ENCODE data around the gene GRID1.

GRID1 gene

DNA sequence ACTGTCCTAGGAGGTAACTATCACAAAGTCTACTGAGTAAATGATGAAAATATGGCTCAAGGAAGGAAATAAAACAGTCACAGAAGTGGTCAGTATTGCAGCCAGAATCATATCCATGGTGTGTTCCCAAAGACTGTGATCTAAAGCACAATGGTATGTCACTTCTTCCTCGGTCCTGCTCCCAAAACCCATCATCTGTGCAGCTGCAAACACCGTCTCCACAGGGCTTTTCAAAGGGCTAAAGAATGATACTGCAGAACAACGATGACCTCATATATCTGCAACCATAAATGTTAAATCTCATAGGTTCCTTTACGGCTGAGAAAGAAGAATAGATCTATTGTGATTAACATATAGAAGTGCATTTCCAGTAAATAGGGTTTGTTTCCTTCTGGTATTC, 465.0 kb downstream of the GRID1 start:
- TF ChIP-seq, protein P1, sequence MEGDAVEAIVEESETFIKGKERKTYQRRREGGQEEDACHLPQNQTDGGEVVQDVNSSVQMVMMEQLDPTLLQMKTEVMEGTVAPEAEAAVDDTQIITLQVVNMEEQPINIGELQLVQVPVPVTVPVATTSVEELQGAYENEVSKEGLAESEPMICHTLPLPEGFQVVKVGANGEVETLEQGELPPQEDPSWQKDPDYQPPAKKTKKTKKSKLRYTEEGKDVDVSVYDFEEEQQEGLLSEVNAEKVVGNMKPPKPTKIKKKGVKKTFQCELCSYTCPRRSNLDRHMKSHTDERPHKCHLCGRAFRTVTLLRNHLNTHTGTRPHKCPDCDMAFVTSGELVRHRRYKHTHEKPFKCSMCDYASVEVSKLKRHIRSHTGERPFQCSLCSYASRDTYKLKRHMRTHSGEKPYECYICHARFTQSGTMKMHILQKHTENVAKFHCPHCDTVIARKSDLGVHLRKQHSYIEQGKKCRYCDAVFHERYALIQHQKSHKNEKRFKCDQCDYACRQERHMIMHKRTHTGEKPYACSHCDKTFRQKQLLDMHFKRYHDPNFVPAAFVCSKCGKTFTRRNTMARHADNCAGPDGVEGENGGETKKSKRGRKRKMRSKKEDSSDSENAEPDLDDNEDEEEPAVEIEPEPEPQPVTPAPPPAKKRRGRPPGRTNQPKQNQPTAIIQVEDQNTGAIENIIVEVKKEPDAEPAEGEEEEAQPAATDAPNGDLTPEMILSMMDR (conservative IDR thresholded peaks at IDR 0.05): no peak
- no peak overlapping the region for H3K27ac ChIP-seq

DNA sequence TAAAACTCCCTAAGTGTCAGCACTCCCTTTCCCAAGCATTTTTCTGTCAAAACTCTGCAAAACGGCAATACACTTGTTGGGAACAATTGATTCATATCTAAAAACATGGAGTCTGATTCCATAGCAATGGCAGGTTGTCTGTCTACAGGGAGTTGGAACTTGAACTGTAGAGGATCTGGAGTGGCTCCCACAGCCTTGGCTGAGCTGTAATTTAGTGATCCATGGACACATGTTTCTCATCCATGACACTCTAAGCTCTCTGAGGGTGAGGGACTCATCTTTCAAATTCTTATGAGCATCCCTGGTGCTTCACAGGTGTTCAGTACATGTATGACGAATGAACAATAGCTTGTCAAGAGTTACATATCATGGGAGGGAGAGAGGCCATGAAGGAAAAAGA, 466.1 kb downstream of the GRID1 start:
- TF ChIP-seq, protein P1 (conservative IDR thresholded peaks at IDR 0.05): no peak
- no peak overlapping the region for H3K27ac ChIP-seq

DNA sequence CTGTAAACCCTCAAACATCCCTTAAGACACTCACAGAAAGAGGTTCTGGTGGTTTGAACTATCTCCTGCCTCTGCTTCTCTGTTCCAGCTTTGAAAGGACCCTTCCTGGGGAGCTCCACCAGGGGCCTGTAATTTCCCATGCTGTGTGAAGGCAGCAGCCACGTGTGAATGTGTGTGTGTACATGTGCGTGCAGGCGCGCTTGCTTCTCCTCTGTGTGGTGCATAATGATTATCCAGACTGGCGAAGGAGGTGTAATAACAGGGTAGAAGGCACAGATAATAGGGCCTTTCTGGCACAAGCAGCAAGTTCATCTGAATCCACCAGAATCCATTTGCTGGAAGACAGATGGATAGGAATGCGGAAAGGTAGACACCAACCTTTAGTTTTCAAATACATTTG, 466.5 kb downstream of the GRID1 start:
- TF ChIP-seq, protein P1 (conservative IDR thresholded peaks at IDR 0.05): no peak
- H3K27ac ChIP-seq: no peak overlapping the region

DNA sequence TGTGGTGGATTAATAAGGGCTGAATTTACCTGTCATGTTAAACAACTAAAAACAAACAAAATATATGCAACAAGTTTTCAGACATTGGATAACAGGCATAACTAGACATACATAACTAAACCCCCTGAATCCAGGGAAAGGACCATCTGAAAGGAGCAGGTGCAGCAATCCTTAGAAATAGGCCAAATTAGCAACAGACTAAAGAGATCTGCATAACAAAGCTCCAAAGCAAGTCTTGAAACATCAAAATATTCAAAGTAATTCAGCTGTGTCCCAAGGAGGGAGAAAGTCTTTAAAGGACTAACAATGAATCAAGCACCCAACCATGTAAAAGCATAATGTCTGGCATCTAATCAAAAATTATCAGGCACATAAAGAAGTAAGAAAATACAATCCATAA, 475.1 kb downstream of the GRID1 start:
- TF ChIP-seq, protein P1 (conservative IDR thresholded peaks at IDR 0.05): no peak
- no peak overlapping the region for H3K27ac ChIP-seq

DNA sequence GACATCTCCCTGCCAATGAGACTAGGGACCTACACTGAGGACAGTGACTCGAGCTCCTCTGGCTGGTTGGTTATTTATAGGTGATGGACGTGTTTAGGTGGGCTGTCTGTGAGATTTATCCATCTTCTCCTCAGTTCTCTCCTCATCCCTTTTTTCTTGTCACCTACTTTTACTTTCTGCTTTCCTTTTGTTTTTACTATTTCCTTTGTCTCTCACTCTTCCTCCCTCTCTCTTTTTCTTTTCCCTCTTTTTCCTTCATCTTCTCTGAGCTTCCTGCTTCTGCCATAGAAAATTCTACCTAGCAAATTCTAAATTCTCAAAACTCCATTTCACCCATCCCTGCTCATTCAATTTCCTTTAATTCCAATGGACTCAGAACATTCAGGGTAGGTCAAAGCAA, 478.0 kb downstream of the GRID1 start:
- TF ChIP-seq, protein P1 (conservative IDR thresholded peaks at IDR 0.05): no peak
- H3K27ac ChIP-seq: no peak overlapping the region

DNA sequence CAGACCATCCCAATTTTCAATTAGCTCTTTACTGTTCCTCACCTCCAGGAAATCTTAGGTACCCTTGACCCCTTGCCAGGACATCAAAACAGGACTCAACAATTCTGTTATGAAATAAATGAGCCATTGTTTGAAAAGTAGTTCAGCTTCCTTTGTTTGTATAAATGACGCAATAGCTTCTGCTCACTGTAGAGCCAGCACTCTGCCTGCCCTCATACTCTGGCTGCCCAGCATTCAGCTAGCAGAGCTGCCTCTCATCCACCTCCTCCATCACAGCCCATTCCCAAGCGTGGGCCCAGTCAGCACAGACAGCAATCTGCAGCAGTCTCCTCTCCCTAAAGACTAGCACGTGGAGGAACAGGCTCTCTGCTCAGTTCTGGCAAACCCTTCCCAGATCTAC, 478.6 kb downstream of the GRID1 start:
- H3K27ac ChIP-seq: no peak overlapping the region
- TF ChIP-seq, protein P1 (conservative IDR thresholded peaks at IDR 0.05): no peak

DNA sequence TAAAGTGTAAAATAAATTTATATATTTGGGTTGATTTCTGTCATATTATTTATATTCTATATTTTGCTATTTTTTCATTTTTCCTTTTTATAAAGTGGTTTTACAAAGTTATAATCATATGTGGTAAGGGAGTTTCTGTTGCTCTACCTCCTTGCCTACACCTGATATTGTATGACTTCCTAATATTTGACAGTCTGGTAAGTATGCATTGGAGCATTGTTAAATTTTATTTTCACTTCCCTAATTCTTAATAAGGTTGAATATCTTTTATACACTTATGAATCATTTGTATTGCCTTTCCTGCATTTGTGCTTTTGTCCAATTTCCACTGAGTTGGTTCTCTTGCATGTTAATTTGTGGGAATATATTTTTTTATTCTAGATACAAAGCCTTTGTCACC, 492.4 kb downstream of the GRID1 start:
- no peak overlapping the region for H3K27ac ChIP-seq
- TF ChIP-seq, protein P1 (conservative IDR thresholded peaks at IDR 0.05): no peak

DNA sequence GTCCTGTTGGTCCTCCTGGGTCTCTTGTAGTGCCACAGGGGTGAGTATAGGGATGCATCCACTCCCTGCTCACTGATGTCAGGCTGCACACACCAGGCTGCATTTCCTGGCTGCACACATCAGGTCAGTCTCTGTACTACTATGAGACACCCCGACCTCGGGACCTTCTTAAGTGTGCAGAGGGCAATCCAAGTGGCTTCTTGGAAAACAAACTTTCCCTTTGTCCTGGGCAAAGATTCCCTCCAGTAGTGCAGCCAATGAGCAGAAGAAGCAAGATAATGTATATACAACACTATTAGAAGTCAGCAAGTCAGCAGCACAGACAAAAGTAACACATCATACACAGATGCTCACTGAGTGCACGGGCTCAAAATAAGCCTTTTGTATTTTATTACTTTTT, 493.5 kb downstream of the GRID1 start:
- TF ChIP-seq, protein P1 (conservative IDR thresholded peaks at IDR 0.05): no peak

More for the DNA sequence above, 493.5 kb downstream of the GRID1 start:
- no peak overlapping the region for H3K27ac ChIP-seq
